Progenitor cell of endocrine pancreas (in vitro differentiated cells): ENCODE results near the gene PALM2AKAP2. TPM values are rescaled to one million over a fixed set of nuclear protein-coding genes. Genes with fewer than 3 reads are reported as not detected.

Source experiments
- DNase-seq: peaks from one replicate; pipeline ENCODE4 v3.0.0; 2021; ENCODE audit warnings: low spot score; ENCODE audit not compliant: unreplicated experiment
- H3K27ac Mint-ChIP-seq: 2 replicates; pipeline ENCODE4 v1.8.0; 2021; ENCODE audit warnings: mild to moderate bottlenecking, moderate library complexity, mixed read lengths
- H3K27me3 Mint-ChIP-seq: 2 replicates; pipeline ENCODE4 v1.8.0; 2021; ENCODE audit warnings: mixed read lengths
- H3K36me3 Mint-ChIP-seq: 2 replicates; pipeline ENCODE4 v1.8.0; 2022; ENCODE audit warnings: mixed read lengths; ENCODE audit not compliant: insufficient read depth
- H3K4me1 Mint-ChIP-seq: 2 replicates; pipeline ENCODE4 v1.8.0; 2021; ENCODE audit warnings: low read depth, mixed read lengths
- H3K4me3 Mint-ChIP-seq: 2 replicates; pipeline ENCODE4 v1.8.0; 2021; ENCODE audit warnings: low read depth, mild to moderate bottlenecking, moderate library complexity, mixed read lengths
- H3K9me3 Mint-ChIP-seq: 2 replicates; pipeline ENCODE4 v1.8.0; 2021; ENCODE audit warnings: low read depth, mixed read lengths
- total RNA-seq: library from RNA; stranded (reverse); gene quantifications from 2 replicates; pipeline ENCODE4 v1.2.1, GENCODE V29; 2021
- TF ChIP-seq, protein P1 (sequence below): fragments of 200-600 bp; sonication (generic); IDR thresholded peaks from one replicate; pipeline ENCODE4 v1.5.0; 2021; ENCODE audit warnings: antibody characterized with exemption, mild to moderate bottlenecking; ENCODE audit not compliant: unreplicated experiment

The PALM2AKAP2 gene
- total RNA-seq, 1 donor from 2014 or later = 0.74 TPM

- no peaks in the 10 kb centered on the region for H3K4me1 Mint-ChIP-seq
- no peaks in the 10 kb centered on the region for H3K9me3 Mint-ChIP-seq
- H3K27me3 Mint-ChIP-seq = peaks cover 38% of the 10 kb centered on the region
- H3K27ac Mint-ChIP-seq = no peak overlapping the region
- no peaks in the 10 kb centered on the region for H3K36me3 Mint-ChIP-seq
- no peak overlapping the region for H3K4me3 Mint-ChIP-seq
- DNase-seq = no peak
- TF ChIP-seq, protein P1, sequence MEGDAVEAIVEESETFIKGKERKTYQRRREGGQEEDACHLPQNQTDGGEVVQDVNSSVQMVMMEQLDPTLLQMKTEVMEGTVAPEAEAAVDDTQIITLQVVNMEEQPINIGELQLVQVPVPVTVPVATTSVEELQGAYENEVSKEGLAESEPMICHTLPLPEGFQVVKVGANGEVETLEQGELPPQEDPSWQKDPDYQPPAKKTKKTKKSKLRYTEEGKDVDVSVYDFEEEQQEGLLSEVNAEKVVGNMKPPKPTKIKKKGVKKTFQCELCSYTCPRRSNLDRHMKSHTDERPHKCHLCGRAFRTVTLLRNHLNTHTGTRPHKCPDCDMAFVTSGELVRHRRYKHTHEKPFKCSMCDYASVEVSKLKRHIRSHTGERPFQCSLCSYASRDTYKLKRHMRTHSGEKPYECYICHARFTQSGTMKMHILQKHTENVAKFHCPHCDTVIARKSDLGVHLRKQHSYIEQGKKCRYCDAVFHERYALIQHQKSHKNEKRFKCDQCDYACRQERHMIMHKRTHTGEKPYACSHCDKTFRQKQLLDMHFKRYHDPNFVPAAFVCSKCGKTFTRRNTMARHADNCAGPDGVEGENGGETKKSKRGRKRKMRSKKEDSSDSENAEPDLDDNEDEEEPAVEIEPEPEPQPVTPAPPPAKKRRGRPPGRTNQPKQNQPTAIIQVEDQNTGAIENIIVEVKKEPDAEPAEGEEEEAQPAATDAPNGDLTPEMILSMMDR = no peak
These were observed 46.6 kb downstream of the PALM2AKAP2 start for GRCh38 chr9:109826559-109826958.

DNA sequence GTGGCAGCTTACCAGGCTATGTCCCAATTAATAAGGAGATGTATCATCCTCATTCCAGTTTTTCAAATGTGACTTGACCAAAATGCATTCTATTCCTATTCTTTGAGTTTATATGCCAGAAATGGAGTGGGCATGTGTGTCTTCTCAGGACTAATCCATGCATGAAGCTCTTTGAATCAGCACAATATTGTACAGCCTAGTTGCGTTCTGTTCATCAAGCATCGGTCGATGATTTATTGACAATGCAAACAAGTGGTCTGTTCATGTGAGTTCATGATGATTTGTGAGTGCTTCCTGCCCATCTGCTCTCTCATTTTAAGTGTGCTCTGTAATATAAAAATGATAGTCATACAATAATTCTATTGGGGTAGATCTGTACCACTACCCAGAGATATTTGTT, 48.3 kb downstream of the PALM2AKAP2 start:
- TF ChIP-seq, protein P1 = no peak
- Mint-ChIP-seq H3K27ac (no peak overlapping the region), H3K4me3 (no peak overlapping the region), H3K4me1 (no peaks in the 10 kb centered on the region), H3K9me3 (no peaks in the 10 kb centered on the region), H3K27me3 (peaks cover 30% of the 10 kb centered on the region), H3K36me3 (no peaks in the 10 kb centered on the region)
- DNase-seq = no peak
